NCI-H82 treated with DMSO at 0.1 percent for 48 hours (cell line): ENCODE data around the gene OR9Q1.

Experiments used
- DNase-seq: peaks from one replicate; lab custom pipeline; 2025; ENCODE audit not compliant: unreplicated experiment; lab: John Stamatoyannopoulos, UW

The OR9Q1 gene

GRCh38 chr11:58028687-58029411 lies 5.2 kb downstream of the OR9Q1 start:
- no peak for DNase-seq

GRCh38 chr11:58030653-58031052 lies 7.0 kb downstream of the OR9Q1 start, which contains the start of gene OR6Q1:
OR6Q1 (plus strand) TSS chr11:58030953; CDS start chr11:58030953, 0 bp downstream.
- no peak for DNase-seq

- no peak for DNase-seq
Measured at GRCh38 chr11:58034471-58034870, 10.8 kb downstream of the OR9Q1 start.

GRCh38 chr11:58039589-58039988 lies 15.9 kb downstream of the OR9Q1 start:
- no peak for DNase-seq

- no peak for DNase-seq
Measured at GRCh38 chr11:58043379-58043778, 19.7 kb downstream of the OR9Q1 start.

- DNase-seq = no peak
Measured at GRCh38 chr11:58046231-58046630, 22.6 kb downstream of the OR9Q1 start.

GRCh38 chr11:58047818-58048217 lies 24.1 kb downstream of the OR9Q1 start:
- no peak for DNase-seq

- DNase-seq = no peak
Measured at GRCh38 chr11:58055806-58056401, 32.2 kb downstream of the OR9Q1 start.

- DNase-seq = no peak
Measured at GRCh38 chr11:58057481-58057880, 33.8 kb downstream of the OR9Q1 start.

GRCh38 chr11:58058276-58059006 lies 34.8 kb downstream of the OR9Q1 start:
- DNase-seq = no peak

GRCh38 chr11:58059007-58059350 lies 35.3 kb downstream of the OR9Q1 start:
- DNase-seq = no peak

- DNase-seq = no peak
Measured at GRCh38 chr11:58060535-58060934, 36.9 kb downstream of the OR9Q1 start.

GRCh38 chr11:58060939-58061672 lies 37.4 kb downstream of the OR9Q1 start:
- DNase-seq = no peak

GRCh38 chr11:58061813-58062212 lies 38.1 kb downstream of the OR9Q1 start:
- no peak for DNase-seq

GRCh38 chr11:58067685-58068084 lies 44.0 kb downstream of the OR9Q1 start:
- no peak for DNase-seq

GRCh38 chr11:58068655-58069054 lies 45.0 kb downstream of the OR9Q1 start:
- no peak for DNase-seq

GRCh38 chr11:58070585-58070984 lies 46.9 kb downstream of the OR9Q1 start:
- no peak for DNase-seq

- no peak for DNase-seq
Measured at GRCh38 chr11:58075781-58076180, 52.1 kb downstream of the OR9Q1 start.

GRCh38 chr11:58086528-58086927 lies 62.8 kb downstream of the OR9Q1 start:
- DNase-seq = no peak

GRCh38 chr11:58097437-58097836 lies 73.8 kb downstream of the OR9Q1 start:
- DNase-seq = no peak

- no peak for DNase-seq
Measured at GRCh38 chr11:58121096-58121495, 97.4 kb downstream of the OR9Q1 start.
